GM23338 (cell line): ENCODE results near the gene IFNA17.

Experiments used
- CTCF ChIP-seq, 2 experiments: fragments of 200-600 bp in 1 of 2; sonication (generic) in 1 of 2; conservative IDR thresholded peaks; 2 replicates each; pipeline versions ENCODE4 v1.5.1 to v1.6.1; 2016 to 2017; ENCODE audit warnings: antibody characterized with exemption in 2 of 2, low read depth in 2 of 2, mild to moderate bottlenecking in 2 of 2, moderate library complexity in 1 of 2
- EZH2 ChIP-seq: fragments of 200-600 bp; sonication (generic); IDR thresholded peaks from one replicate; pipeline ENCODE4 v1.8.0; 2017; ENCODE audit warnings: antibody characterized with exemption, mild to moderate bottlenecking, low read depth; ENCODE audit not compliant: unreplicated experiment
- EZH2phosphoT487 ChIP-seq: fragments of 200-600 bp; sonication (generic); IDR thresholded peaks from one replicate; pipeline ENCODE4 v1.8.1; 2018; ENCODE audit warnings: antibody characterized with exemption; ENCODE audit not compliant: unreplicated experiment
- POLR2AphosphoS5 ChIP-seq: IDR thresholded peaks from 2 replicates; pipeline ENCODE4 v1.6.1; 2016; ENCODE audit warnings: antibody characterized with exemption, low read depth
- STAT1 ChIP-seq: IDR thresholded peaks from one replicate; pipeline ENCODE4 v1.6.1; 2016; ENCODE audit warnings: antibody characterized with exemption; ENCODE audit not compliant: unreplicated experiment
- TF ChIP-seq, protein P1 (sequence below): IDR thresholded peaks from one replicate; pipeline ENCODE4 v1.6.1; 2018; ENCODE audit warnings: antibody characterized with exemption; ENCODE audit not compliant: unreplicated experiment
- TF ChIP-seq, protein P2 (sequence below): fragments of 250-450 bp; sonication (Bioruptor Pico); IDR thresholded peaks from 2 replicates; pipeline ENCODE4 v1.5.0; 2020; ENCODE audit warnings: mild to moderate bottlenecking, moderate library complexity

DNA sequence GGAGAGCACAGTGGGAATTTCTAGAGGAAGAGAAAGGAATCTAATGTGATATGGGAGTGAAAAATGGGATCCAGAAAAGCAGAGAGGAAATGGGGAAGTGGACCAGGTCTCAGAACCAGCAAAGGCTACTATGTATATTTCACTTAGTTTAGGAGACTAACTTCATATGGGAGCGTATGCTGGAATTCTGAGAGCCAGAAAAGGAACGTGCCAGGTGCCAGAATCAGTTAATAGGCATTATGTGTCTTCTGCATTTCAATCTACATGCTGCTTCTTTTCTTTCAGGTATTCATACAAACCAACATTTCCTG is 40.3 kb upstream of the IFNA17 start:
- TF ChIP-seq CTCF (conservative IDR thresholded peaks at IDR 0.05; ENCODE audit: low read depth in 2 of 2), result no peak
- TF ChIP-seq POLR2AphosphoS5, result no peak
- TF ChIP-seq, protein P1, sequence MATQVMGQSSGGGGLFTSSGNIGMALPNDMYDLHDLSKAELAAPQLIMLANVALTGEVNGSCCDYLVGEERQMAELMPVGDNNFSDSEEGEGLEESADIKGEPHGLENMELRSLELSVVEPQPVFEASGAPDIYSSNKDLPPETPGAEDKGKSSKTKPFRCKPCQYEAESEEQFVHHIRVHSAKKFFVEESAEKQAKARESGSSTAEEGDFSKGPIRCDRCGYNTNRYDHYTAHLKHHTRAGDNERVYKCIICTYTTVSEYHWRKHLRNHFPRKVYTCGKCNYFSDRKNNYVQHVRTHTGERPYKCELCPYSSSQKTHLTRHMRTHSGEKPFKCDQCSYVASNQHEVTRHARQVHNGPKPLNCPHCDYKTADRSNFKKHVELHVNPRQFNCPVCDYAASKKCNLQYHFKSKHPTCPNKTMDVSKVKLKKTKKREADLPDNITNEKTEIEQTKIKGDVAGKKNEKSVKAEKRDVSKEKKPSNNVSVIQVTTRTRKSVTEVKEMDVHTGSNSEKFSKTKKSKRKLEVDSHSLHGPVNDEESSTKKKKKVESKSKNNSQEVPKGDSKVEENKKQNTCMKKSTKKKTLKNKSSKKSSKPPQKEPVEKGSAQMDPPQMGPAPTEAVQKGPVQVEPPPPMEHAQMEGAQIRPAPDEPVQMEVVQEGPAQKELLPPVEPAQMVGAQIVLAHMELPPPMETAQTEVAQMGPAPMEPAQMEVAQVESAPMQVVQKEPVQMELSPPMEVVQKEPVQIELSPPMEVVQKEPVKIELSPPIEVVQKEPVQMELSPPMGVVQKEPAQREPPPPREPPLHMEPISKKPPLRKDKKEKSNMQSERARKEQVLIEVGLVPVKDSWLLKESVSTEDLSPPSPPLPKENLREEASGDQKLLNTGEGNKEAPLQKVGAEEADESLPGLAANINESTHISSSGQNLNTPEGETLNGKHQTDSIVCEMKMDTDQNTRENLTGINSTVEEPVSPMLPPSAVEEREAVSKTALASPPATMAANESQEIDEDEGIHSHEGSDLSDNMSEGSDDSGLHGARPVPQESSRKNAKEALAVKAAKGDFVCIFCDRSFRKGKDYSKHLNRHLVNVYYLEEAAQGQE, result no peak
- no peak for TF ChIP-seq EZH2
- no peak for TF ChIP-seq EZH2phosphoT487
- no peak for TF ChIP-seq STAT1
- TF ChIP-seq, protein P2, sequence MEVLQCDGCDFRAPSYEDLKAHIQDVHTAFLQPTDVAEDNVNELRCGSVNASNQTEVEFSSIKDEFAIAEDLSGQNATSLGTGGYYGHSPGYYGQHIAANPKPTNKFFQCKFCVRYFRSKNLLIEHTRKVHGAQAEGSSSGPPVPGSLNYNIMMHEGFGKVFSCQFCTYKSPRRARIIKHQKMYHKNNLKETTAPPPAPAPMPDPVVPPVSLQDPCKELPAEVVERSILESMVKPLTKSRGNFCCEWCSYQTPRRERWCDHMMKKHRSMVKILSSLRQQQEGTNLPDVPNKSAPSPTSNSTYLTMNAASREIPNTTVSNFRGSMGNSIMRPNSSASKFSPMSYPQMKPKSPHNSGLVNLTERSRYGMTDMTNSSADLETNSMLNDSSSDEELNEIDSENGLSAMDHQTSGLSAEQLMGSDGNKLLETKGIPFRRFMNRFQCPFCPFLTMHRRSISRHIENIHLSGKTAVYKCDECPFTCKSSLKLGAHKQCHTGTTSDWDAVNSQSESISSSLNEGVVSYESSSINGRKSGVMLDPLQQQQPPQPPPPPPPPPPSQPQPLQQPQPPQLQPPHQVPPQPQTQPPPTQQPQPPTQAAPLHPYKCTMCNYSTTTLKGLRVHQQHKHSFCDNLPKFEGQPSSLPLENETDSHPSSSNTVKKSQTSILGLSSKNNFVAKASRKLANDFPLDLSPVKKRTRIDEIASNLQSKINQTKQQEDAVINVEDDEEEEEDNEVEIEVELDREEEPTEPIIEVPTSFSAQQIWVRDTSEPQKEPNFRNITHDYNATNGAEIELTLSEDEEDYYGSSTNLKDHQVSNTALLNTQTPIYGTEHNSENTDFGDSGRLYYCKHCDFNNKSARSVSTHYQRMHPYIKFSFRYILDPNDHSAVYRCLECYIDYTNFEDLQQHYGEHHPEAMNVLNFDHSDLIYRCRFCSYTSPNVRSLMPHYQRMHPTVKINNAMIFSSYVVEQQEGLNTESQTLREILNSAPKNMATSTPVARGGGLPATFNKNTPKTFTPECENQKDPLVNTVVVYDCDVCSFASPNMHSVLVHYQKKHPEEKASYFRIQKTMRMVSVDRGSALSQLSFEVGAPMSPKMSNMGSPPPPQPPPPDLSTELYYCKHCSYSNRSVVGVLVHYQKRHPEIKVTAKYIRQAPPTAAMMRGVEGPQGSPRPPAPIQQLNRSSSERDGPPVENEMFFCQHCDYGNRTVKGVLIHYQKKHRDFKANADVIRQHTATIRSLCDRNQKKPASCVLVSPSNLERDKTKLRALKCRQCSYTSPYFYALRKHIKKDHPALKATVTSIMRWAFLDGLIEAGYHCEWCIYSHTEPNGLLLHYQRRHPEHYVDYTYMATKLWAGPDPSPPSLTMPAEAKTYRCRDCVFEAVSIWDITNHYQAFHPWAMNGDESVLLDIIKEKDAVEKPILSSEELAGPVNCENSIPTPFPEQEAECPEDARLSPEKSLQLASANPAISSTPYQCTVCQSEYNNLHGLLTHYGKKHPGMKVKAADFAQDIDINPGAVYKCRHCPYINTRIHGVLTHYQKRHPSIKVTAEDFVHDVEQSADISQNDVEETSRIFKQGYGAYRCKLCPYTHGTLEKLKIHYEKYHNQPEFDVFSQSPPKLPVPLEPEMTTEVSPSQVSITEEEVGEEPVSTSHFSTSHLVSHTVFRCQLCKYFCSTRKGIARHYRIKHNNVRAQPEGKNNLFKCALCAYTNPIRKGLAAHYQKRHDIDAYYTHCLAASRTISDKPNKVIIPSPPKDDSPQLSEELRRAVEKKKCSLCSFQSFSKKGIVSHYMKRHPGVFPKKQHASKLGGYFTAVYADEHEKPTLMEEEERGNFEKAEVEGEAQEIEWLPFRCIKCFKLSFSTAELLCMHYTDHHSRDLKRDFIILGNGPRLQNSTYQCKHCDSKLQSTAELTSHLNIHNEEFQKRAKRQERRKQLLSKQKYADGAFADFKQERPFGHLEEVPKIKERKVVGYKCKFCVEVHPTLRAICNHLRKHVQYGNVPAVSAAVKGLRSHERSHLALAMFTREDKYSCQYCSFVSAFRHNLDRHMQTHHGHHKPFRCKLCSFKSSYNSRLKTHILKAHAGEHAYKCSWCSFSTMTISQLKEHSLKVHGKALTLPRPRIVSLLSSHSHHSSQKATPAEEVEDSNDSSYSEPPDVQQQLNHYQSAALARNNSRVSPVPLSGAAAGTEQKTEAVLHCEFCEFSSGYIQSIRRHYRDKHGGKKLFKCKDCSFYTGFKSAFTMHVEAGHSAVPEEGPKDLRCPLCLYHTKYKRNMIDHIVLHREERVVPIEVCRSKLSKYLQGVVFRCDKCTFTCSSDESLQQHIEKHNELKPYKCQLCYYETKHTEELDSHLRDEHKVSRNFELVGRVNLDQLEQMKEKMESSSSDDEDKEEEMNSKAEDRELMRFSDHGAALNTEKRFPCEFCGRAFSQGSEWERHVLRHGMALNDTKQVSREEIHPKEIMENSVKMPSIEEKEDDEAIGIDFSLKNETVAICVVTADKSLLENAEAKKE, result no peak
